Measurements from ENCODE around the gene MPP3.

DNA sequence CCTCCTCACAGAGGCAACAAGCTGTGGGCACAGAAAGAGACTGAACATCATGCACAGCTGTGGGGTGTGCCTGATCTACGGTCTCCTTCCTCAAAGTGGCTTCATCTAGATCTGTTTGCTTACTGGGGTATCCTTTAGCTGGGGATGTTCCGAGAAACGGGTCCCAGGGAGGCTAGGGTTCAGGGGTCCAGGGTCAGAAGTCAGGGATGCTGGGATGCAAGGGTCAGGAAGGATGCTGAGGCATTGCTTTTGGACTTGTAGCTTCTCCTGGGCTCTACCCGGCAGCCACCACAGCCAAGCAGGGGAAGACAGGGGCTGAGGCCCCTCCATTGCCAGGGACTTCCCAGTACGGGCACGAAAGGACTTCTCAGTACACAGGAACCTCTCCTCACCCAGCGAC lies 20.6 kb upstream of the MPP3 start:
- TF ChIP-seq, protein P1, sequence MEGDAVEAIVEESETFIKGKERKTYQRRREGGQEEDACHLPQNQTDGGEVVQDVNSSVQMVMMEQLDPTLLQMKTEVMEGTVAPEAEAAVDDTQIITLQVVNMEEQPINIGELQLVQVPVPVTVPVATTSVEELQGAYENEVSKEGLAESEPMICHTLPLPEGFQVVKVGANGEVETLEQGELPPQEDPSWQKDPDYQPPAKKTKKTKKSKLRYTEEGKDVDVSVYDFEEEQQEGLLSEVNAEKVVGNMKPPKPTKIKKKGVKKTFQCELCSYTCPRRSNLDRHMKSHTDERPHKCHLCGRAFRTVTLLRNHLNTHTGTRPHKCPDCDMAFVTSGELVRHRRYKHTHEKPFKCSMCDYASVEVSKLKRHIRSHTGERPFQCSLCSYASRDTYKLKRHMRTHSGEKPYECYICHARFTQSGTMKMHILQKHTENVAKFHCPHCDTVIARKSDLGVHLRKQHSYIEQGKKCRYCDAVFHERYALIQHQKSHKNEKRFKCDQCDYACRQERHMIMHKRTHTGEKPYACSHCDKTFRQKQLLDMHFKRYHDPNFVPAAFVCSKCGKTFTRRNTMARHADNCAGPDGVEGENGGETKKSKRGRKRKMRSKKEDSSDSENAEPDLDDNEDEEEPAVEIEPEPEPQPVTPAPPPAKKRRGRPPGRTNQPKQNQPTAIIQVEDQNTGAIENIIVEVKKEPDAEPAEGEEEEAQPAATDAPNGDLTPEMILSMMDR (IDR thresholded peaks at IDR 0.05), result no peak
- no peak for TF ChIP-seq EZH2phosphoT487 (IDR thresholded peaks at IDR 0.05)
- TF ChIP-seq EZH2 (IDR thresholded peaks at IDR 0.05), result no peak

All from neural progenitor cell (in vitro differentiated cells).